Activated CD4-positive, alpha-beta T cell treated with anti-CD3 and anti-CD28 coated beads for 36 hours (primary cell): ENCODE results near the gene SUMF2. TPM values are rescaled to one million over a fixed set of nuclear protein-coding genes. Genes with fewer than 3 reads are reported as not detected.
"Not testable (repeated sequence)": the region's sequence is repeated elsewhere in the genome, so short reads cannot be mapped to it uniquely, and the experiment has no call there.

ENCODE experiments used
- ATAC-seq: fragments of 200-7000 bp; cut with Tn5 transposase; one replicate; pipeline ENCODE4 v1.10.0; 2021; ENCODE audit warnings: mild to moderate bottlenecking, moderate library complexity
- CTCF ChIA-PET: fragments of 350-600 bp; sonication (Branson Sonifier 250); formaldehyde crosslinking; loops from one replicate; lab custom pipeline; 2021; ENCODE audit warnings: antibody characterized with exemption; lab: Charles Lee
- POLR2A ChIA-PET: fragments of 350-600 bp; sonication (Branson Sonifier 250); formaldehyde crosslinking; loops from one replicate; lab custom pipeline; 2021; ENCODE audit warnings: antibody characterized with exemption, inconsistent platforms; lab: Charles Lee
- DNase-seq: peaks from one replicate; pipeline ENCODE4 v3.0.0-alpha.2; 2020
- H3K27ac Mint-ChIP-seq: one replicate; pipeline ENCODE4 v1.8.0; 2021; ENCODE audit warnings: mixed read lengths
- H3K27me3 Mint-ChIP-seq: one replicate; pipeline ENCODE4 v1.8.0; 2021; ENCODE audit warnings: mixed read lengths
- H3K36me3 Mint-ChIP-seq: one replicate; pipeline ENCODE4 v1.8.0; 2021; ENCODE audit warnings: low read depth, mixed read lengths
- H3K4me1 Mint-ChIP-seq: one replicate; pipeline ENCODE4 v1.8.0; 2021; ENCODE audit warnings: mixed read lengths
- H3K4me3 Mint-ChIP-seq: one replicate; pipeline ENCODE4 v1.8.0; 2021; ENCODE audit warnings: mild to moderate bottlenecking, moderate library complexity, mixed read lengths
- H3K9me3 Mint-ChIP-seq: one replicate; pipeline ENCODE4 v1.8.0; 2021; ENCODE audit warnings: low read depth, mixed read lengths
- intact Hi-C, 2 experiments: fragments of 100-400 bp; cut with DNase I in 1 of 2; cut with micrococcal nuclease in 1 of 2; formaldehyde crosslinking; loops; one replicate each; pipeline versions ENCODE4 v1.14.2 to v1.15.1; 2022 to 2024; cut with DNase I, micrococcal nuclease
- total RNA-seq, 2 experiments: library from RNA; stranded (reverse); gene quantifications; one replicate each; pipeline ENCODE4 v1.2.3, GENCODE V29; 2021

Gene SUMF2
- total RNA-seq, 2 experiments from 2014 or later: 117 to 128 TPM

DNA sequence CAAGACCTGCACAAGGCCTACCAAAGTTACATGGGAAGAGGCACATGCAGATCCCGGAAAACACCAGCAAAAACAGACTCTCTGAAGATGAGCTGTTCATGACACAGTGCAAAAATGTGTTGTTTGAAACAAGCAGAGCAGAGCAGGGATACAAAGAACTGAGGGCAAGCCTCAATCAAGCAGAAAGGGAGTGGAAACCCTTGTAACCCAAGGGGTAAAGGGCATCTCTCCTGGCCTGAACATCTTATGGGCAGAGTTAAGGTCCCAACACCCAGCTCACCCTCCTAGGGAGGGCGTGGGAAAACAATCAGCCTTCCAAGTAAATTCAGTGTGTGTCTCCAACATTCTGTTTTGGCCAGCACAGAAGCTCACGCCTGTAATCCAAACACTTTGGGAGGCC lies 23.4 kb upstream of the SUMF2 start:
- Mint-ChIP-seq H3K4me3 (no peak overlapping the region), H3K9me3 (no peaks in the 10 kb centered on the region), H3K36me3 (peaks cover 19% of the 10 kb centered on the region), H3K27ac (no peak overlapping the region), H3K4me1 (no peaks in the 10 kb centered on the region), H3K27me3 (no peaks in the 10 kb centered on the region)
- DNase-seq: no peak
- CTCF ChIA-PET: no interaction called here
- POLR2A ChIA-PET: no interaction called here
- no peak for ATAC-seq
- intact Hi-C loops: no loop called here

DNA sequence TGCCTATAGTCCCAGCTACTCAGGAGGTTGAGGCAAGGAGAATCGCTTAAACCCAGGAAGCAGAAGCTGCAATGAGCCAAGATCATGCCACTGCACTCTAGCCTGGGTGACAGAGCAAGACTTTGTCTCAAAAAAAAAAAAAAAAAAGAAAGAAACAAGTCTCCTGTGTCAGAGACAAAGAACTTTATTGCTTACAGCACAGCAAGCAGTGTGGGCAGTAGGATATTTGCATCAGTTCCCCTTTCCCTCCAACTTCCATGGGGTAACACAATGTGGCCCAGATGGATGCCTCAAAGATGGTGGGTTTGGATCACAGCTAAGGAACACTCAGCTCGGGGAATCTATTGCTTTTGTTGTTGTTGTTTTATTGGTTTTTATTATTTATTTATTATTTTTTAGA lies 18.3 kb upstream of the SUMF2 start:
- H3K9me3 Mint-ChIP-seq, DNase-seq, POLR2A ChIA-PET, intact Hi-C loops, H3K27me3 Mint-ChIP-seq, H3K4me3 Mint-ChIP-seq, ATAC-seq, H3K27ac Mint-ChIP-seq: not testable (repeated sequence)
- H3K4me1 Mint-ChIP-seq: peaks cover 17% of the 10 kb centered on the region
- peaks cover 22% of the 10 kb centered on the region for H3K36me3 Mint-ChIP-seq
- CTCF ChIA-PET: interaction anchor here (0.9 to 1.2 kb wide), 2 partner anchors 13 to 17 kb away, joined by 3 to 4 read pairs; no protein-coding TSS in a partner anchor

DNA sequence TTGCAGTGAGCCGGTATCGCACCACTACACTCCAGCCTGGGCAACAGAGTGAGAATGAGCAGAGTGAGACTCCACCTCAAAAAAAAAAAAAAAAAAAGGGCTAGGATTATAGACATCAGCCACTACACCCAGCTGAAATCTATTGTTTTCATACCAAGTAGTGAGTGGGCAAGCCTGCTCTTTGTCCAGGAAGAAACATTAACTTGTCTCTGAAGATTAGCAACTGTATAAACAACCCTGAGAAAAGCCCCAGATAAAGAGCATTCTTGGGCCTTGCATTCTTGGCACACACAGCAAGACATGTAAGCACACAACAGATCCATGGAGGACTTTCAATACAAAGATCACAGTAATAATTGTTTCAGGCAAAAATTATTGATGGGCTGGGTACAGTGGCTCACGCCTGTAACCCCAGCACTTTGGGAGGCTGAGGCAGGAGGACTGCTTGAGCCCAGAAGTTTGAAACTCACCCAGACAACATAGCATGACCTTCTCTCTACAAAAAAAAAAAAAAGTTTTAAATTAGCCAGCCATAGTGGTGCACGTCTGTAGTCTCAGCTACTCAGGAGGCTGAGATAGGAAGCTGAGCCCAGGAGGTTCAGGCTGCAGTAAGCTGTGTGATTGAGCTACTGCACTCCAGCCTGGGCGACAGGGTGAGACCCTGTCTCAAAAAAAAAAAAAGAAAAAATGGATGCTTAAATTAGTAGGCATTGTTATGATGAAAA lies 17.2 kb upstream of the SUMF2 start:
- no peak overlapping the region for H3K27ac Mint-ChIP-seq
- no peak for ATAC-seq
- POLR2A ChIA-PET: interaction anchor here (0.6 kb wide), 1 partner anchor 1149 kb away, joined by 6 read pairs; no protein-coding TSS in a partner anchor
- H3K27me3 Mint-ChIP-seq: no peaks in the 10 kb centered on the region
- peaks cover 20% of the 10 kb centered on the region for H3K36me3 Mint-ChIP-seq
- no peak for DNase-seq
- H3K4me3 Mint-ChIP-seq: no peak overlapping the region
- H3K9me3 Mint-ChIP-seq: no peaks in the 10 kb centered on the region
- CTCF ChIA-PET: interaction anchor here (0.9 to 1.2 kb wide), 2 partner anchors 12 to 16 kb away, joined by 3 to 4 read pairs; no protein-coding TSS in a partner anchor
- intact Hi-C loops: no loop called here
- peaks cover 17% of the 10 kb centered on the region for H3K4me1 Mint-ChIP-seq

DNA sequence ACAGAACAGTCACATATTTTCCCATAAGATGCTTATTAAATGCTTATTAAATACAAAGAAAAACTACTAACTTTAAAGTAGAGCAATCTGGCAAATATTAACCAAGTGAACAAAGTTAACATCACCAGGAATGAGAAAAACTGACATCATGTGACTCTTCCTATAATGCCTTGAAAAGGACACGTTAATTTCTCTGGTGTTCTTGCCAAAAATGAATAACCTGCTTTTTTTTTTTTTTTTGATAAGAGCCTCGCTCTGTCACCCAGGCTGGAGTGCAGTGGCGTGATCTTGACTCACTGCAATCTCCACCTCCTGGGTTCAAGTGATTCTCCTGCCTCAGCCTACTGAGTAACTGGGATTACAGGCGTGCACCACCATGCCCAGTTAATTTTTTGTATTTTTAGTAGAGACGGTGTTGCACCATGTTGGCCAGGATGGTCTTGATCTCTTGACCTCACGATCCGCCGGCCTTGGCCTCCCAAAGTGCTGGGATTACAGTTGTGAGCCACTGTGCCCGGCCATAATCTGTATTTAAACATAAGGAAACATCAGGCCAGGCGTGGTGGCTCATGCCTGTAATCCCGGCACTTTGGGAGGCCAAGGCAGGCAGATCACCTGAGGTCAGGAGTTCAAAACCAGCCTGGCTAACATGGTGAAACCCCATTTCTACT lies 16.5 kb upstream of the SUMF2 start:
- H3K4me3 Mint-ChIP-seq, ATAC-seq, H3K27me3 Mint-ChIP-seq, H3K9me3 Mint-ChIP-seq, intact Hi-C loops, CTCF ChIA-PET, DNase-seq, H3K27ac Mint-ChIP-seq: not testable (repeated sequence)
- Mint-ChIP-seq H3K36me3 (peaks cover 18% of the 10 kb centered on the region), H3K4me1 (peaks cover 17% of the 10 kb centered on the region)
- POLR2A ChIA-PET: interaction anchor here (0.6 kb wide), 1 partner anchor 1149 kb away, joined by 6 read pairs; no protein-coding TSS in a partner anchor

DNA sequence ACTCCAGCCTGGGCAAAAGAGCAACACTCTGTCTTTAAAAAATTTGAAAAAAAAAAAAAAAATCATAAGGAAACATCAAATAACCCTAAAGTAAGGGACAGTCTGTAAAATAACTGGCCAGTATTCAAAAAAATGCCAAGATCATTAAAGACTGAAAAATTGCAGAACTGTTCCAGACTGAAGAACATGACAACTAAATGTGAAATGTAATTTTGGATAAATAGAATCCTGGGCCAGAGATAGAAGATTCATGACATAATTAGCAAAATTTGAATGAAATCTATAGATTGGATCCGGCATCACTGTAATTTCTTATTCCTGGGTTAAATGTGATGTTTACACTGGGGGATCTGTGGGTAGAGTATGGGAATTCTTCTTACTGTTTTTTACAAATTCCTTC lies 15.8 kb upstream of the SUMF2 start:
- Mint-ChIP-seq H3K4me3 (no peak overlapping the region), H3K9me3 (no peaks in the 10 kb centered on the region), H3K4me1 (peaks cover 23% of the 10 kb centered on the region), H3K27me3 (no peaks in the 10 kb centered on the region), H3K27ac (no peak overlapping the region), H3K36me3 (peaks cover 23% of the 10 kb centered on the region)
- no peak for ATAC-seq
- no peak for DNase-seq
- ChIA-PET POLR2A (no interaction called here), CTCF (no interaction called here)
- intact Hi-C loops: no loop called here

DNA sequence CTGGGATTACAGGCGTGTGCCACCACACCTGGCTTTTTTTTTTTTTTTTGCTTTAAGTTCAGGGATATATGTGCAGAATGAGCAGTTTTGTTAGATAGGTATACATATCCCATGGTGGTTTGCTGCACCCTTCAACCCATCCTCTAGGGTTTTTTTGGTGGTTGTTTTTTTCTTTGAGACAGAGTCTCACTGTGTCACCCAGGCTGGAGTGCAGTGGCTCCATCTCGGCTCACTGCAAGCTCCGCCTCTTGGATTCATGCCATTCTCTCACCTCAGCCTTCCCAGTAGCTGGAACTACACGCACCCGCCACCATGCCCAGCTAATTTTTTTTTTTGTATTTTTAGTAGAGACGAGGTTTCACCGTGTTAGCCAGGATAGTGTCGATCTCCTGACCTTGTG lies 15.3 kb upstream of the SUMF2 start:
- Mint-ChIP-seq H3K36me3 (peaks cover 27% of the 10 kb centered on the region), H3K4me1 (peaks cover 28% of the 10 kb centered on the region)
- H3K9me3 Mint-ChIP-seq, H3K27ac Mint-ChIP-seq, intact Hi-C loops, DNase-seq, POLR2A ChIA-PET, H3K27me3 Mint-ChIP-seq, ATAC-seq, CTCF ChIA-PET, H3K4me3 Mint-ChIP-seq: not testable (repeated sequence)

DNA sequence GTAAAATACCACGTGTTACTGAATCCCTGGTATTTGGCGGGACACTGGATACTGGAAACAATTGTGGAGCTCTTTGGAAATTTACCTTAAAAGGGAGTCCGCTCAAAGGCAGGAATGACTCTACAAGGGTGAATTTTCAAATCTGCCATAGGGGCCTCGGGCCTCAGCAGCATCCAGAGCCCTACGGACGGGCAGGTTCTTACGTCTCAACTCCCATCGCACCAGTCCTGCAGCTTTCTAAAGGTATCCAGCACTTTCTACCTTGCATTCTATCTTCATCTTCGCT lies 13.1 kb upstream of the SUMF2 start:
- Mint-ChIP-seq H3K9me3 (no peaks in the 10 kb centered on the region), H3K4me1 (peaks cover 47% of the 10 kb centered on the region), H3K36me3 (peaks cover 42% of the 10 kb centered on the region), H3K27ac (peak overlapping the region; percentile 95), H3K27me3 (no peaks in the 10 kb centered on the region), H3K4me3 (peak overlapping the region; percentile 96)
- POLR2A ChIA-PET: interaction anchor here (0.6 to 1.4 kb wide), 8 partner anchors 14 to 1292 kb away, joined by 3 to 14 read pairs (median 4); partner anchors contain the start of genes SEC61G and SUMF2
- DNase-seq (no peak), ATAC-seq (no peak)
- intact Hi-C loops: loop anchor here (1.0 to 5.0 kb wide), 12 partner anchors 13 to 684 kb away; partner anchors contain the start of genes CHCHD2 (in 2 of the 2), SUMF2 (in 2 of the 2), LANCL2 (in 1 of the 2) and MRPS17 (in 1 of the 2)
- CTCF ChIA-PET: interaction anchor here (0.8 to 1.5 kb wide), 6 partner anchors 10 to 86 kb away, joined by 3 to 9 read pairs (median 3); no protein-coding TSS in a partner anchor

DNA sequence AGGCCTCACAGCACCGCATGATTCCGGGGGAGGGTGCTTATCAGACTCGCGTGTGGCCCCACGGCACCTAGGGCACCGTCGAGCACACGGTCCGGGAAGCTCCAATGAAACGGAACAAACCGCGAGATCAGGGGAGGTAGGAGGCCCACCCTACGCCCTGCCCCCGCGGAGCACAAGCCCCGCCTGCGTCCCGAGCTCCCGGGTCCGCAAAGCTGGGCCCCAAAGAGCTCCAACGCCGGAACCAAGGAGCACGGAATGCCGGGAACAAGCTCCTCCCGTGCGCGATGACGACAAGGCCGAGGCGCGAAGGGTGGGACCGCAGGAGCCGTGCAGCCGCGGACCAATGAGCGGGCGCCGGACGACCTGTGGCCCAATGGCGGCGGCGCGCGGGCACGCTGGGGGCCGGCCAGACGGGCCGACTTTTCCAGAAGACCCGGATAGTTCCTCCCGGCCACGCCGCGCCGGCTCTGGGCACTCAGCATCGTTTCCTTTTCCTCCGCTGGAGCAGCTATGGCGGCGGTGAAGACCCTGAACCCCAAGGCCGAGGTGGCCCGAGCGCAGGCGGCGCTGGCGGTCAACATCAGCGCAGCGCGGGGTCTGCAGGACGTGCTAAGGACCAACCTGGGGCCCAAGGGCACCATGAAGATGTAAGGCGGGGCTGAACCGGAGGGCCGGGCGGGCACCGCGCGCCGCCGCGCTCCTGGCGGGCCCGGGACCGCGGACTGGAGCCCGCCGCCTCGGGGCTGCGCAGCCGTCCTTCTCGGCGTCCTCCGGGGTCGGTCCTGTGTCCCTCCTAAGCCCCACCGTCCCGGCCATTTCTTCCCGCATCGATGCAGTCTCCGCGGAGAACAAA lies 12.5 kb upstream of the SUMF2 start, which contains the start of the genes CCT6A and PSPH:
Gene CCT6A (plus strand): TSS at position 427 of the 853 bp plus-strand sequence. CDS start 84 bp downstream, at position 511.
Gene PSPH (minus strand): TSS at position 106 of the 853 bp plus-strand sequence. CDS start 30,232 bp downstream, outside the sequence.
- Mint-ChIP-seq H3K27me3 (no peaks in the 10 kb centered on the region), H3K4me3 (peak within 1 kb of the TSS; percentile 96), H3K36me3 (peaks cover 45% of the 10 kb centered on the region), H3K9me3 (no peaks in the 10 kb centered on the region), H3K4me1 (peaks cover 49% of the 10 kb centered on the region), H3K27ac (peak within 1 kb of the TSS; percentile 95)
- CTCF ChIA-PET: interaction anchor here (0.8 to 1.5 kb wide), 5 partner anchors 11 to 87 kb away, joined by 3 to 9 read pairs (median 3); no protein-coding TSS in a partner anchor
- POLR2A ChIA-PET: interaction anchor here (0.6 to 1.4 kb wide), 8 partner anchors 13 to 1293 kb away, joined by 3 to 14 read pairs (median 4); partner anchors contain the start of genes SEC61G and SUMF2
- peak; percentile 95 for DNase-seq
- peak; percentile 95 for ATAC-seq
- intact Hi-C loops: loop anchor here (1.0 to 5.0 kb wide), 12 partner anchors 13 to 684 kb away; partner anchors contain the start of genes CHCHD2 (in 2 of the 2), SUMF2 (in 2 of the 2), LANCL2 (in 1 of the 2) and MRPS17 (in 1 of the 2)

DNA sequence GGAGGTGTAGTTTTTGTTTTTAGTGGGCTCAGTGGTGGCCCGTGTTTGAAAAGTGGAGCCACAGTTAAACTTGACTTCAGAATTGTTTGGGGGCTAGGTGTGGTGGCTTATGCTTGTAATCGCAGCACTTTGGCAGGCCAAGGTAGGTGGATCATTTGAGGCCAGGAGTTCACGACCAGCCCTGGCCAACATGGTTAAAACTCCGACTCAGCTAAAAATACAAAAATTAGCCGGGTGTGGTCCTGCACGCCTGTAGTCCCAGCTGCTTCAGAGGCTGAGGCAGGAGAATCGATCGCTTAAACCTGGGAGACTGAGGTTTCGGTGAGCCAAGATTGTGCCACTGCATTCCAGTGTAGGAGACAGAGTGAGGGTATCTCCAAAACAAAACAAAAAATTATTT lies 10.7 kb upstream of the SUMF2 start:
- Mint-ChIP-seq H3K27ac (peak overlapping the region; percentile 70), H3K4me3 (peak overlapping the region; percentile 96), H3K9me3 (no peaks in the 10 kb centered on the region), H3K36me3 (peaks cover 59% of the 10 kb centered on the region), H3K4me1 (peaks cover 51% of the 10 kb centered on the region), H3K27me3 (no peaks in the 10 kb centered on the region)
- ATAC-seq (no peak), DNase-seq (no peak)
- intact Hi-C loops: loop anchor here (5.0 kb wide), 3 partner anchors 86 to 686 kb away; partner anchors contain the start of gene LANCL2 (in 1 of the 2)
- POLR2A ChIA-PET: no interaction called here
- CTCF ChIA-PET: interaction anchor here (0.6 to 1.6 kb wide), 3 partner anchors 9 to 27 kb away, joined by 4 to 5 read pairs (median 5); no protein-coding TSS in a partner anchor

DNA sequence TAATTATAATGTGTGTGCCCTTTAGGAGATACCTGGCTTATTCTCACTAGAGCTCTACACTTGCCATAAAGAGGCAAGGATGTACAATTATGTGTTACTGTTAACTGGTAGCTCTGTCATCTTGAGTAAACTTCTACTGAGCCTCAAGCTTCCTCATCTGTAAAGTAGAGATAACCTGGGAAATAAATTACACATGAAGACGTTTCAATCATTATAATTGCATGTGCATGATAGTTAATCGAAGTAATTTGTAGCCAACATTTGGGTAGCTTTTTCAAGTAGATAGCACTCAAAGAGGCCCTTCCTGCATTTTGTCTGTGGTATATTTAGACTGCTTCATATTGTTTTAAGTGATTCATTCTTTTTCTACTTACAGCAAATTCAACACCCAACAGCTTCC lies 10.1 kb upstream of the SUMF2 start:
- ATAC-seq (no peak), DNase-seq (no peak)
- H3K4me3 Mint-ChIP-seq: peak overlapping the region; percentile 96
- H3K27me3 Mint-ChIP-seq: no peaks in the 10 kb centered on the region
- CTCF ChIA-PET: interaction anchor here (0.6 to 1.6 kb wide), 3 partner anchors 8 to 27 kb away, joined by 4 to 5 read pairs (median 5); no protein-coding TSS in a partner anchor
- H3K36me3 Mint-ChIP-seq: peaks cover 63% of the 10 kb centered on the region
- H3K4me1 Mint-ChIP-seq: peaks cover 55% of the 10 kb centered on the region
- no peaks in the 10 kb centered on the region for H3K9me3 Mint-ChIP-seq
- intact Hi-C loops: loop anchor here (5.0 kb wide), 3 partner anchors 87 to 687 kb away; partner anchors contain the start of gene LANCL2 (in 1 of the 2)
- H3K27ac Mint-ChIP-seq: peak overlapping the region; percentile 69
- POLR2A ChIA-PET: no interaction called here
